Pulmonary artery endothelial cell (primary cell): Measurements from ENCODE around the gene CAMKK1. TPM values are rescaled to one million over a fixed set of nuclear protein-coding genes. Genes with fewer than 3 reads are reported as not detected.

Experiments
- DNase-seq: peaks from one replicate; pipeline ENCODE4 v3.0.0-alpha.2; 2011; ENCODE audit warnings: low read depth, low spot score
- total RNA-seq: library from RNA; depleted of rRNA; stranded (reverse); fragments of >200 nt; gene quantifications from 2 replicates; pipeline ENCODE4 v1.2.3, GENCODE V29; 2014

The CAMKK1 gene
- total RNA-seq, 1 donor from 2014 or later, result 3.4 TPM

- DNase-seq, result no peak
These were observed 25.7 kb upstream of the CAMKK1 start for GRCh38 chr17:3918372-3919122.

DNA sequence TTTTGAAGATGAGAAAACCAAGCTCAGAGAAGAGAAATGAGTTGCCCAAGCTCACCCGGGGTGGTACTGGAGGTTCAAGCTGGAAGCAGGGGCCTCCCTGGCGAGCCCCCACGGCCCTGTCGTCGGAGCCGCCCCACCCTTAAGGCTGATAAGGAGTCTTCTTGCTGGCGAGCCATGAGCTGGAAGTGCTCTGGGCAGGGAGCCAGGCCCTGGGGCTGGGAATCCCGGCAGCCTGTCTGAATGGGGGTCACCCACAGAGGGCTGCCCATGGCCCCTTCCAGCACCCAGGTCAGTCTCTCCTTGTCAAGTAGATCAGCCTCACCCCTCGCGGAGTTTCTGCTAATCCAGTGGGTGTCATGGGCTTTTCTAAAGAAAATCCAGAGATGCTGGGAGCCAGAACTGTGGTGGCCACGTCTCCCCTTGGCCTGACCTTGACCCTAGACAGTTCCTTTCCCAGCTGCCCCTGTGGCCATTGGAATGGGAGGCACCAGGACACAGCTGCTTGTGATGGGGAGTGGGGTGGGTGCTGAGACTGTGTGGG, 24.6 kb upstream of the CAMKK1 start:
- DNase-seq, result no peak

DNA sequence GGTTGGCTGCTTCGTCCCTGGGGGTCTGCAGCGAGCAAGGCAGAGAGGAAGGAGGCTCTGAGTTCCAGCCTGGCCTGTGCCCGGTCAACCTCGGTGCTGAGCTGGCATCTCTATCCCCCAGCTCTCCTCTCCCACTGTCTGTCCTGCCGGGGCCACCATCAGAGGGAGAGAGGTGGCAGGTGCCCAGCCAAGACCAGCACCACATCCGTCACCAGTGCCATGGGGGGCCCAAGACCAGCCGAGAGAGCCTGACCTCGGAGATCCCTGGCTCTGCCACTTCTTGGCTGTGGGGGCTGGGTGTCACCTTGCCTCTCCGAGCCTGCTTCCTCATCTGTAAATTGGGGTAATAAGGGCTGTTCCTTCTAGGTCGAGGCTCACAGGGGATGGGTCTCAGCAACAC, 24.0 kb upstream of the CAMKK1 start:
- DNase-seq, result no peak

DNA sequence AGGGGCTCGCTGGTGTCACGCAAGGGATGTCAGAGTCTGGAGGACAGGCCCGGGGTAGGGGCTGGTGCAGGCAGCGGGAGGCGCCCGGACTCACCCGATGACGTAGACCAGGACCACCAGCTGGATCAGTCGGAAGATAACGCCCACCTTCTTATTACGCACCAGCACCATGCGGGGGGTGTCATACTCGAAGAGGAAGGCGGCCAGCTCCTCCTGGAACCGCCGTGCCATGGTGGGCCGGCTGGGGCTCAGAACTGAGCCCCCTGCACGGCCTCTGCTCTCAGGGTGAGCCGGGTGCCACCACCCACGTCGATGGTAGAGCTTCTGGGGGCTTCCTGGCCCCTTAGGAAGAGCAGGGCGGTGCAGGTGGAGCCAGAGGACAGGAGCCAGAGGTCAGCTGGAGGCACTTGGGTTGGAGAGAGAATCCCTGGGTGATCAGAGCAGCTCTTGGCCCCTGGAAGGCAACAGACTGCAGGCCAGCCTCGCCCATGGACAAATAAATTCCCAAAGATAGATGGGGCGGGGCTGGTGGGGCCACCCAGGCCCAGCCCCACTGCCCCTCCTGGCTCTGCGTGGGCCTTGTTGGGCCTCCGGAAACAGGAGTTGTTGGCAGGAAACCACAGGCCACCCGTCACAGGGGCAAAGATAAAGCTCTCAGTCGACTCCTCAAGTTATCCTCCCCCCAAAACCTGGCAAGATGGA, 23.3 kb upstream of the CAMKK1 start, which contains the start of gene P2RX1:
P2RX1 (minus strand) TSS at position 471 of the 702 bp plus-strand sequence; CDS start at position 231, 240 bp downstream.
- no peak for DNase-seq

DNA sequence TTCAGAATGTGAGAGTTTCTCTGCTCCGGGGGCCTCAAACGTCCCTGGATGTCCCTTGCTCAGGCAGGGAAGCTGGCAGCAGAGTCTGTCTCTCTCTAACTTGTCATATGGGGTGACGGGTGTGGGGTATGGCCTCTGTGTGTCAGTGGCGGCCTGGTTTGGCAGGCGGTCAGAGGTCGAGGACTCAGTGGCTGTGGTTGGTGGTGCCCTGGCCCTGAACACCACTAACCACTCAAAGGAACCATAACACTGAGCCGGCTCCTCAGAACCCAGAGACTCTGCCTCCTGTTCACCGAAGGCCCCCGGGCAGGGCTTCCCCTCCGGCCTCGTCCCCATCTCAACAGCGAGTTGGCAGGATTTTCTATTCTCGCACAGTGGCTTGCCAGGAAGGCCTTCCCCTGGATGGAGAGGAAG, 22.7 kb upstream of the CAMKK1 start:
- no peak for DNase-seq

GRCh38 chr17:3914312-3914670, 21.4 kb upstream of the CAMKK1 start:
- no peak for DNase-seq

DNA sequence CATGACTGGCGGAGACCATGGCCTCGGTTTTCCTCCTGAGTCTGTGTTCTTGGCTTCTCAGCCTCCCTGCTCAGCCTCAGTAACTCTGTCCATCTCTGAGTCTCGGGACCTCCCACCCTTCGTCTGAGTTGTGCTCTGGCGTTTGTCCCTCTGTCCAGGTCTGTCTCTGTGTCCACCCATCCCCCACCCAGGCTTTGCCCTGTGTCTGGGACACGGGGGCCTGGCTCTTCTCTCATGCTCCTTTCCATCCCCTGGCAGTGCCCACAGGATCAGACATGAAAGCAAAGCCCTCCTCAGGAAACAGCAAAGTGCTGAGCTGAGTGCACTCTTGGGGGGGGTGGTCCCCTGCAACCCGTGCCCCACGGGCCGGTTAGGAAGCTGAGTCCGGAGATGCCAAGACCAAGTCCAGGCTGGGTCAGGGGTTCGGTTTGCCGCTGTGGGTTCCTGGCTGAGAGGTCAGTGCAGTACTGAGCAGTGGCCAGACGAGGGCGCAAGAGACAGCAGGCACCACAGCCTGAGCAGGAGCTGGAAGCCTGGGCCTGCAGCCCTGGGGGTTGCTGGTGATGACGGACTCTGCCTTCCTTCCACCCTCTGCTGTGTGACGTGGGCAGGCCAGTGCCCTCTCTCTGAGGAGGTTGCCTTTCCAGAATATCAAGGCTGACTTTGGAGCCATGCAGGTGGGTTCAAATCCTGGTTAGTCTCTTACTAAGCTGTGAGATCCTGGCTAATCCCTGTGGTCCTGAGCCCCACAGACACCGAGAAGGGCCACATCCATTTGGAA, 20.9 kb upstream of the CAMKK1 start:
- DNase-seq, result no peak

DNA sequence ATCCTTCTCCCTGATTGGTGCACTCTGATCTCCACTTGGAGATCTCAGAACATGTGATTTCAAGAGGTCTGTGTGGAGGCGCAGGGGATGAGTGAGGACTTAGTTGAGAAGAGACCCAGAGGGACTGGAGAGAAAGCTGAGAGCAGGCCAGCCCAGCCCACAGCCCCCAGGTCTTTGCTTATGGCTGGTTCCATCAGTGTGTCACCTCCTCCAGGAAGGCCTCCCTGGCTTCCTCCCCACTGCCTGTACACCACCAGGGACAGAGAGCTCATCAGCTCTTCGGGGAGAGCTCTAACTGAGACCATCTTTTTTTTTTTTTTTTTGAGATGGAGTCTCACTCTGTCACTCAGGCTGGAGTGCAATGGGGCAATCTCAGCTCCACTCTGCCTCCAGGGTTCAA, 20.0 kb upstream of the CAMKK1 start:
- DNase-seq, result no peak

DNA sequence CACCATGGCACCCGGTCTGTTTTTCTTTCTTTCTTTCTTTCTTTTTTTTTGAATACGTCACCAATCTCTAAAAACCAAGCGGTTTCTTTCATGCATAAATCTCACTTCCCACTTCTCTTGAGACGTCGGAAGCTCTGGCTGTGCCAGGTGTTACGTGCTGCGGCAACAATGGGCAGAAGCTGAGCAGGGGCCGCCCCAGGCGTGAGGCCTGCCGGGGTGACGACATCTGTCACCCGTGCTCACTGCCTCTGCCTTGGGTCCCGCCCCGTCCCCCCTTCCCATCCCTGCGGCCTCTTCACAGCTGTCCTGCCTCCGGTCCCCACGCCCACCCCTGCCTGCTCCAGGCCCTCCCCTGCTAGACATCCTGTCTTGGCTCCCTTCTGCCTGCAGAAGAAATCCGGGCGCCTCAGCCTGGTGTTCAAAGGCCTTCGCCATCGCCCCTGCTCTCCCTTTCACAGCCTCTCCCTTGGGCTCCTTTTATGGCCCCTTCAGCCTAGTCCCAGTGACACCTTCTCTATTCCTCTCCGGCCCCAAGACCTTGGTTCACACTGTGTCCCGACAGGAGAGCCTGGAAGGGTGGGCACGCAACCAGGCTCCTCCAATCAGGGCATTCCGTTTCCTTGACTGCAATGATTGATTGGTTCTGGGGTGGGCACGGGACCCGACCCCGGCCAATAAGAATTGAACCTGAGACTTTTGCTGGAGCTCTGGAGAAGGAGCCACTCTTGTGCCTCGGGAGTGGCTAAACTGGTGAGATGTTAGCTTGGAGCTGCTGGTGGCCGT, 18.6 kb upstream of the CAMKK1 start:
- DNase-seq, result no peak

- no peak for DNase-seq
These were observed 17.8 kb upstream of the CAMKK1 start for GRCh38 chr17:3910420-3911270.

DNA sequence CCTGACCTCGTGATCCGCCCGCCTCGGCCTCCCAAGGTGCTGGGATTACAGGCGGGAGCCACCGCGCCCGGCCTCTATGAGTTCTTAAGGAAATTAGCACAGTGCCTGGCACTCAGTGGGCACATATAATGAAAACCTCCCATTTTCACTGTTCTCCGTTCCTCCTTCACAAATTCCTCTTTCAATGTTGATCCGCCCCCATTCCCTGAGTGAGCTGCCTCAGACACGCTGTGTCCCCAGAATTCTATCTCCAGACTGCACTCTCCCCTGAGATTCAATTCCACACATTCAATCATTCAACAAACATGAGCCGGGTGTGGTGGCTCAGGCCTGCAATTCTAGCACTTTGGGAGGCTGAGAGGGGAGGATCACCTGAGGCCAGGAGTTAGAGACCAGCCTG, 16.4 kb upstream of the CAMKK1 start:
- no peak for DNase-seq

DNA sequence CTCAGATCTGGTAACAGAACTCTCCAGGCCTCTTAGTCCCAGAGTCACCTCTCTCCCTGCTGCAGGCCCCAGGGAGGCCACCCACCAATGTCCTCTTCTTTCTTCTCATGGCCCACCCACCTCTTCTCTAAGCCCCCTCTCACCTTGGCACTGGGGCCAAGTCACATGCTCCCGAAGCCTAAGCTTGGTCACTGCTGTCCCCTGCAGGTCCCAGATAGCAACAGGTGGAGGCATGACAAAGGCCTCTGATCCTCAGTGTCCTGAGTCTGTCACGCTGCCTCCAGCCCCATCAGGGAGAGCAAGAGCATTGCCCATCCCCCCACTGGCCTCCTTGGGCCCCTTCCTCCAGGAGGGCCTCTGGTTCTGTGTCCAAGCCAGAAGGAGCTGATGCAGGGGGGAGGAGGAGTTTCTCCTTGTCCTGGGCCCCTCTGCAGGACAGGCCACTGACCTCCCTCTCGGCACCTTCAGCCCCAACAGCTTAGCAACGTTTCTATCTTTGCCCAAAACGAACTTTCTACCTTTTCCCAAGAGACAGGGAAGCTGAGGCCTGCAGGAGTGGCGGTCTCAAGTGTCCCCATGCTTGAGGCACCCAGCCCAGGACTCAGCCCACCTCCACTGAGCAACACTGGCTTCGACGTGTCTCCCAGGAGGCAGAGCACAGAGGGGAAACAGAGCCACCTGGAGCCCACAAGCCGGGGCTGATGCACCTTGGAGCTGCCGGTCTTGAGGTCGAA, 14.8 kb upstream of the CAMKK1 start:
- no peak for DNase-seq

- DNase-seq, result no peak
These were observed 14.0 kb upstream of the CAMKK1 start for GRCh38 chr17:3906881-3907280.

DNA sequence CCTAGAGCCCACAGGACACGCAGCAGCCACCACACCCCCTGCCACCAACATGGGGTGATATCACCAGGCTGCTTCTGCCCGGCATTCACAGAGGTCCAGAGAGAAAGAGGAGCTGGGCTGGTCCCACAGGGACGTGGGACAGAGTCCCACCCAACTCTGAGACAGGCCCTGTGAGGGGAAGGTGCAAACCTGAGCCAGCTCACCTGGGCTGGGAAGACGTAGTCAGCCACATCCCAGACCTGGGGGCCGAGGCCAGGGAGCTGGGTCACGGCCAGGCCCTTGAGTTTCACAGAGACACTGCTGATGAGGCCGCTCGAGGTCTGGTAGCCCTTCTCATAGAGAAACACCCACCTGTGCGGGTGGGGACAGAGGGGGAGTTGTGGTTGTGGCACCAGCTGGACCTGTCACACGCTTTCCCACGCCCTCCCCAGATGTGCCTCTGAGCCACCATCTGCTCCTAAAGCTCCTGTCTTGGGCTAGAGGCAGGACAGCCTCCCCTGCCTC, 12.2 kb upstream of the CAMKK1 start:
- DNase-seq, result no peak

DNA sequence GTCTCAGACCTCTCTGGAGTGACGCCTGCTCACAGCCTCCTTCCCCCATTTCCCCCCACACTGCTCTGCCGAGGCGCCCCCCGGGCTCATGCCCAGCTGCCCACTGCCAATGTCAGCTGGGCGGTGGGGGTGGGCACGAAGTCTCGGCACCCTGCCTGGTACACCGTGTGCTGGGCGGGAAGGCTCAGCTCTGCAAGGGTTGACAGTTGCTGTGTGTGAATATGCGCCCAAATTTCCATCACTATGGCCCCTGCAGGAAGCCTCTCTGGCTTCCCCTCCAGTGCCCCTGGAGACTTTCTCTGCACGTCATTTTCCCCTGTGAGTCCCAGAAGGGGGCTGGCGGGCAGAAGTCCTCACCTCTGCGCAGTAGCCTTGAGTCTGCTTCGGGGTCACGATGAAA, 11.6 kb upstream of the CAMKK1 start:
- no peak for DNase-seq

- no peak for DNase-seq
These were observed 11.0 kb upstream of the CAMKK1 start for GRCh38 chr17:3903881-3904290.

GRCh38 chr17:3903051-3903825, 10.4 kb upstream of the CAMKK1 start:
- DNase-seq, result no peak

DNA sequence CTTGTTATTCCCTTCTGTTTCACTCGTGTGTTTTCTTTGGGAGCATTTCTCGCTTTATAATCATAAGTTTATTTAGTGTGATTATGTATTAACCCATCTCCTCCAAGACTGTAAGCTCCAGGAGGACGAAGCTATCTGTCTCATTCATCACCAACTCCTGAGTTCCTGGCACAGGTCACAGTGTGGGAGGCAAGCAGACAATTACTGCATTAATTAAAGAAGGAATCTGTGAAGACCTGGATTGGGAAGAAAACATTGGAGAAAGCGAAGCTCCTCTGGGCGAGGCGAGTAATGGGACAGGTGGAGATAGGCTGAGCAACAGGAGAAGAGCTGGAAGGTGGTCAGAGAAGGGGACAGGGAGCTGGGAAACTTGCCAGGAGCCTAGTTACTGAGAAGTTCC, 7.8 kb upstream of the CAMKK1 start:
- DNase-seq, result no peak

DNA sequence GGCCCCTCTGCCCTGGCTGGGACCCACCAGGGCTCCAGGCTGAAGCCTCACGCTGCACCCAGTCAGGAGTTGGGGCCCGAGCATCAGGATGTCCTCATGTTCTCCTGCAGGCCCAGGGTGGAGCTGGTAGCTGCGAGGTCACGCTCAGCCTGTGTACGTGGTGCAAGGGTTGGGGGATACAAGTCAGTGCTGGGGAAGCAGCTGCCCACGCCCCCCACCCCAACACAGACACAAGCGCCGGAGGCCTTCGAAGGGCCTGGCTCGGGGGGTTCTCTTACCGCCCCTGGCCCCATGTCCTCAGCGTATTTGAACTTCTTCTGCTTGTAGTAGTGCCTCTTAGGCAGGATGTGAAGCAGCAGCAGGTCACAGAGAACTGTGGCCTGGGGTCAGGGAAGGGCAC, 4.9 kb upstream of the CAMKK1 start:
- no peak for DNase-seq
